GOT3 (cell line): ENCODE measurements around the gene OPRL1.
A peak's percentile ranks its signal among the peaks of the same experiment; 100 is the strongest.

Source experiments
- DNase-seq: peaks from one replicate; lab custom pipeline; 2025; ENCODE audit warnings: mixed read lengths; lab: John Stamatoyannopoulos, UW

The OPRL1 gene

GRCh38 chr20:64071341-64072332 lies 8.2 kb upstream of the OPRL1 start:
- no peak for DNase-seq

DNA sequence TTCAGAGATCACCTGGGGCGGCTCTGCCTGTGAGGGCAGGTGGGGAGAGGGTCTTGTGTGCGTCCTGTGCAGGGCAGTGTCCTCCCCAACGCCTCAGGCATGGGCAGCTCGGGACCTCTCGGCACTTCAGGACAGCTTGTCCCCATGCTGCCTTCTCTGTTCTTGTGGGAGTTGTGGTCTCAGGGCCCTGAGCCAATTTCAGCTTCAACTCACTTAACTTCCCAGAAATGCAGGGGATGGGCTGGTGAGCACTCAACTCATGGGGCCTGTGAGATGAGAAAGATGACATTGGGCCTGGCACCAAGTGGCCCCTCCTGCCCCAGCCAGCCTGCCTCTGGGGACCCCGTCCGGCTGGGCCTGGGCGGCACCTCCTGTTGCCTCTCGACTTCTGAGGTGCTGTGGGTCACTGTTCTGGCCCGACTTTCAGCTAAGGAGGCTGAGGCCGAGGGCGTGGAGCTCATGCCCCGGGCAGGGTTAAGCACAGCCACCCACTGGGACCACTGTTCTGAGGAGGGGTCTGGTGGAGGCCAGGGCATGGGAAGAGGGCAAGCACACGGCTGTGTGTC lies 7.3 kb upstream of the OPRL1 start:
- DNase-seq, result no peak

DNA sequence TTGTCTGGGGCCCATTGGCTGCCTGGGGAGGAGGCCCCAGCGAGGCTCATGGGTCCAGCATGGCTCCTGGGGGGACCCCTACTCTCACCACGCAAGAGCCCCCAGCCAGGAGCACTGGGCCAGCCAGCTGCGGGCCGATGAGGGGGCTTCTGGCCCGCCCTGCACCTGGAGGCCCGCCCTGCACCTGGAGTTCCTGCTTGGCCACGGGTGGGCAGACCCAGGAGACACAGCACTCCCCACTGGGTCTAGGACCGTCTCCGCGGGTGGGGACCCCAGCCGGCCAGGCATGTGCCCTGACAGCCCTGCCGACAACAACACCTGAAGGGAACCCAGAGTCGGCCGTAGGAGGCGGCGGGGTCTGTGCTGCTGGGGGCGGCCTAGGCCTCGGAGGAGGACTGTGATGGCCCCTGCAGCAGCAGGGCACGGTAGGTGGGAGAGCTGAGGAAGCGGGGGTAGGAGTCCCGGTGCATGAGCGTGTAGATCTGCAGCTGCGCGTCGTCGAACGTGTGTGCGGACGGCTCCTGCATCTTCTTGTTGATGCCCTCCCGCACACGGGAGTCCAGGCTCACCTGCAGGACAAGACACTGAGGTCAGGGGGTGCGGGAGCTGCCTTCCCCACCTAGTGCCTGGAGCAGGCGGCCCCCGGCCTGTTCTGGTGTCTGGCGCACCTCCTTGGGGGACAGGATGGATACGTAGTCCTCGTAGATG lies 6.3 kb upstream of the OPRL1 start:
- no peak for DNase-seq

DNA sequence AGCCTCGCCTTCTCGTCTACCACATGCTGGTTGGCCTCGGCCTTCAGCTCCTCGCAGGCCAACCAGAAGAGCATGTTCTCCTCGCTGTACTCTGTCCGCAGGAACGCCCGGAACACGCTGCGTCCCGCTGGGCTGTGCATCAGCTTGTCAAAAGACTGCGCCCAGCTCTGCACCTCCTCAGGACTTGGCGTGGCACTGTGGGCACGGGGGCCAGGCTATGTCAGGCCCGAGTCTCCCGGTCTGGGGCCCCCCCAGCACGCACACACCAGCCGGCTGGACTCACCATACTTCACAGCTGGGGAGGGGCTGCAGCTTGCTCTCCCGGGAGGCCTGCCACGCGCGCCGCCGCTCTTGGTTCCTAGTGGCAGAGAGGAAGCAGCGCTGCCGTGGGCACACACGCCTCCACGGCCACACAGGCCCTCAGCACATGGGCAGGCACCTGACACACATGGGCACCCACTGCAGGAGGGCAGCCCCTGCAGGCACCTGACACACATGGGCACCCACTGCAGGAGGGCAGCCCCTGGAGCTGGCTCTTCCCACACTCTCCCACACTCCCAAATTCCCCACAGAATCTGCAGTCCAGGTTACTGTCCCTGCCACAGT lies 5.6 kb upstream of the OPRL1 start:
- DNase-seq, result no peak

DNA sequence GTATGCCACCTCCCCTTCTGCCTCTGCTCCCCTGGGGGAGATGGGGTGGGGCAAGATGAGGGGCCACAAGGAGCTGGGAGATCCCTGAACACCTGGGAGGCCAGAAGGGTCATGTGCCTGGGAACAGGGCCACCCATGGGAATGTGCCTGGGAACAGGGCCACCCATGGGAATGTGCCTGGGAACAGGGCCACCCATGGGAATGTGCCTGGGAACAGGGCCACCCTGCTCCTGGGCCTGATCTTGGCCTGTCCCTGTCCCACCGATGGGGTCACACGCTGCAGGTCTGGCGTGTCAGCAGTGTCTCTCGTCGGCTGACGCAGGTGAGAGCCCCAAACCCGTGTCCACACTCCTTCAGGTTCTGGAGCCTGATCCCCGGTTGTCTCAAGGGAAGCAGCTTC lies 4.9 kb upstream of the OPRL1 start:
- DNase-seq, result no peak

GRCh38 chr20:64075556-64075955 lies 4.3 kb upstream of the OPRL1 start:
- DNase-seq, result no peak

DNA sequence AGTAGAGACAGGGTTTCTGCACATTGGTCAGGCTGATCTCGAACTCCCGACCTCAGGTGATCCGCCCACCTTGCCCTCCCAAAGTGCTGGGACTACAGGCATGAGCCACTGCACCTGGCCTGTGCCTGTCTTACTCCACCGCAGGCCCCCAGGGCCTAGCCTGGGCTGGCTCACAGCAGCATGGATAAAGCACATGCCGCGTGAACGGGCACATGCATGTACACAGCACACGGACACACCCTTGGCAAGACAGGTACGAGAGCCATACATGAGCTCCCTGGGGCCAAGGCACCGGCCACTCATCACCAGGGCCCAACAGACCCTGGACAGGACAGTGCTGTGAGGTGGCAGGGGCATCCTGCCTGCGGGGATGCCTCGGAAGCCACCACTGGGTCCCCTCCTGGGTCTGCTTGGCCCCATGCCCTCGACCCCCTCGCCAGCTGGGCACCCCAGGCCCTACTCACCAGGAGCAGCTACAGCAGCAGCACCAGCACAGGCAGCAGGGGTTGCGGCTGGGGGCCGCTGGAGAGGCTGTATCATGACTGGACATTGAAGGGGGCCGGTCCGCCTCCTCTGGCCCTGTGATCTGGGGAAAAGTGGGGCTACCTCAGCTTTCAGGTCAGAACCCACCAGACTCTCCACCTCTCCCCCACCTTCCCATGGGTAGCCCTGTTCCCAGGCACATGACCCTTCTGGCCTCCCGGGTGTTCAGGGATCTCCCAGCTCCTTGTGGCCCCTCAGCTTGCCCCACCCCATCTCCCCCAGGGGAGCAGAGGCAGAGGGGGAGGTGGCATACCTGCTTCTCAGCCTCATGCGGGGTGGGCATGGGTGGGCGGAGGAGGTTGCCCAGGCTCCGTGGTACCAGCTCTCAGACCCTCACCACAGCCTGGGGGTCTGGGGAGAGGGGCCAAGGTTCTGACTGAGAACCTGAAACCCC lies 3.6 kb upstream of the OPRL1 start:
- DNase-seq, result no peak

DNA sequence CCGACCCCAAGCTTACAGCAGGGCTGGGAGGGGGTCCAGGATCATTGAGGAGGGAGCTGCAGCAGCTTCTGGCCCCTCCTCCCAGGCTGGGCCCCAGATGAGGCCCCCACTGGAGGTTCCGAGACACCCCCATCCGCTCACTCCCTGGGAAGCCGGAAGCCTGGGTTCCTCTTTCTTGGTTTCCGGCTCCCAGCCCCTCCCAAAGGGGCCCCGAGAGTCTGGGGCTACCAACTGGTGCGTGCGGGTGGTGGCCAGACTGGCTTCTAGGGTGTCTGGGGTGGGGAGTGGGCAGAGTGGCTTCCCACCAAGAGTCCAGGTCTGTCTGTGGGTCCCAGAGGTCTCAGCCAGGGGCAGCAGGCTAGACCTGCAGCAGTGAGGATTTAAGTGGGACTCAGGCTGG lies 2.8 kb upstream of the OPRL1 start:
- DNase-seq, result no peak

GRCh38 chr20:64077541-64077875 lies 2.4 kb upstream of the OPRL1 start:
- no peak for DNase-seq

DNA sequence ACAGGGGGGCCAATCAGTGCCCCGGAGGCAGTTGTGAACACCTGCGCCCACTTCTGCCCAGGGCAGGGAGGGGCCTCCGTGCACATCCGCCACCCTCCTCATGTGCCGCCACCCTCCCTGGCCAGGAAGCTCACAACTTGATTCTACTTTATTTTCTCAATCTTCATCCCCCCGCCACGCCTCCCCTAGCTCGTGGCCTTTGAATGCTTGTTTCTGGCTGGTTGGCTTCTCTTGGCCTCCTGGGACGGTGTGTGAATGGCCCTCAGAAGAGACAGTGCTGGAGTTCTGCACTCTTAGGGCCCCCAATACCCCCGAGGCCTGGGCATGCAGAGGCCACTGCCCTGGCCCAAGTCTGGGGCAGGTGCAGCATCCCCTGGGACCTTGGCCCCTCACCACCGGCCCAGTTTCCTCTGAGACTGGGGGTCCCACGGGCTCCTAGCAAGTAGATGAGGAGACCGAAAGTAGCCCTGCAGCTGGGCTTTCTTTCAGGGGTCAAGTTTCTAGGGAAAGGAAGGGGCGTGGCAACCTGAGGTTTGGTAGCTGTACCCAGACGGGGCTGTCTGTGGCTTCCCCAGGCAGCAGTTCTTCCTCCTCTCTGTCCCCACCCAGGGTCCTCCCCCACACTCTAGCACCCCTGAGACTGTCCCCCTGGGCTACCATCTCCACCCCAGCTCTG lies 1.9 kb upstream of the OPRL1 start:
- no peak for DNase-seq

DNA sequence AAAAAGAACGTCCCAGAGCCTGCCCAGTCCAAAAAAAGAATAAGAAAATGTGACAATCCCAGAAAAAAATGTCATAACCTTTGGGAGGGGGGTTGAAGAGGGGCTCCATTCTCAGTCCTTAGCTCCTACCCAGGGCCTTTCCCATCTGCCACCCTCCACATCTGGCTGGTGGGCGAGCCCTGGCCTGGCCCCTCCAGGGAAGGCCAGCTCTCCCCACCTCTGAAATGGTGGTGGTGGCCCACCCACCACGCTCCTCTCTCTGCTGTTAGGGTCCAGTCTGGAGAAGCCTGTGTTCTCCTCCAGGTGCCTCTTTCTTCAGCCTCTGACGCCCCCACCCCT lies 979 bp upstream of the OPRL1 start:
- no peak for DNase-seq

GRCh38 chr20:64079273-64080012 lies 439 bp upstream of the OPRL1 start, which contains the start of gene RGS19:
TSS of gene RGS19 (minus strand) at chr20:64079518. CDS start at chr20:64076886, 2,632 bp downstream.
- peak; percentile 23 for DNase-seq

- DNase-seq, result no peak
These were observed 1.1 kb downstream of the OPRL1 start for GRCh38 chr20:64080813-64081623.

DNA sequence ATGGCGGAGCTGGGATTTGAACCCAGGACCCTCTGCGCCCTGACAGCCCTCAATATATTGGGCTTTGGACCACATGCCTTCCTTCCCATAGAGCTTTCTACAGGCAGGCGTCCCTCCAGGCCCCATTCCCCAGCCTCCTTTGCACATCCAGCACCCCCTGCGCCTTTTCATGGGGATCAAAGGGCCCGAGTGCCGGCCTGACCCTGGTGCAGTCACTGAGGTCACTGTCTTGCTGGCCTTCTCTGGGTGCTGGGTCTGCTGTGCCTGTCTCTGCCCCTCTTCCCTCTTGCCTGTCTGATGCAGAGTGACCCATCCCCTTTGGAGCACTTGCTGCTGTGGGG lies 1.7 kb downstream of the OPRL1 start:
- no peak for DNase-seq

- no peak for DNase-seq
These were observed 2.3 kb downstream of the OPRL1 start for GRCh38 chr20:64082126-64082731.

DNA sequence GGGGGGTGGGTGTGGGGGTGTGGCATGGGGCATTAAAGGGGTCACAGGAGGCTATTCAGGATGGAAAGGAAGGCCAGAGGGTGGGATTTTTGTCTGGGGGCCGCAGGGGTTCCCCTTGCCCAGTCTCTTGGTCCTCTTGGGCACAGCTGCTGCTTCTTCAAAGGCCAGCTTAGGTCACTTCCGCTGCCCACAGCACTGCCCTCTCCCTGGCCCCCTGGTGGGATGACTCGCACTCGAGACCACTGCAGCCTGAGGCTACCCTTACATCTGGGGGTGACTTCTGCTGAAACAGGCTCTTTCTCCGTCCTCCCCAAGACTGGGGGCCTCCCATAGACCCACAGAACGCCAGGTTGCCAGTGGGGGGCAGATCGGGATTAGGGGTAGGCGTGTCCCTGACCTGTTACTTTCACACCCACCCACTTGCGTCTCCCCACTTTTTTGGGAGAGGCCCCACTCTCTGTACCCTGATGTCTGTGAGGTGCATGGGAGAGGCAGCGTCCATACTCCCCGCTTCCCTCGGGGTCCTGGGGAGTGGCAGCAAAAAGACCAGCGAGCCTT lies 3.0 kb downstream of the OPRL1 start:
- DNase-seq, result no peak

DNA sequence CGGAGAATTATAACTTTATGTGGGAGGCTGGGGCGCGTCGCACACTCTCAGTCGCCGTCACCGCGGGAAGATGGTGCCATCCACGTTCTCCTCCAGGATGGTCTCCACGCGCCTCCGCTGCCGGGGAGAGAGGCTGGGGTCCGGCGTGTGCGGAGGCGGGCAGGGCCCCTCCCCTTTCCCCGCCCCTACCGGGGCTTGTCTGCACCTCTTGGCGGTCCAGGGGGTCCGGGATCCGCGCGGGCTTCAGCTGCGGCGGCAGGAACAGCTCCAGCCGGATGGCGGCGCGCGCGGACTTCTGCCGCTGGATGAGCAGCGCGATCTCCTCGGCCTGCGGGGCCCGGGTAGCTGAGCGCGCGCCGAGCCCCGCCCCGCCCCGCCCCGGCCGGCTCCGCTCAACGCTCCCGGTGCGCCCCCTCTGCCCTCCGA lies 3.5 kb downstream of the OPRL1 start:
- no peak for DNase-seq

- no peak for DNase-seq
These were observed 4.2 kb downstream of the OPRL1 start, which contains the start of gene LKAAEAR1 for GRCh38 chr20:64083804-64084684. TSS of gene LKAAEAR1 (minus strand) at chr20:64084398. CDS start at chr20:64084219, 179 bp downstream.
